ENCODE results near the gene APOL4.

APOL4 gene

DNA sequence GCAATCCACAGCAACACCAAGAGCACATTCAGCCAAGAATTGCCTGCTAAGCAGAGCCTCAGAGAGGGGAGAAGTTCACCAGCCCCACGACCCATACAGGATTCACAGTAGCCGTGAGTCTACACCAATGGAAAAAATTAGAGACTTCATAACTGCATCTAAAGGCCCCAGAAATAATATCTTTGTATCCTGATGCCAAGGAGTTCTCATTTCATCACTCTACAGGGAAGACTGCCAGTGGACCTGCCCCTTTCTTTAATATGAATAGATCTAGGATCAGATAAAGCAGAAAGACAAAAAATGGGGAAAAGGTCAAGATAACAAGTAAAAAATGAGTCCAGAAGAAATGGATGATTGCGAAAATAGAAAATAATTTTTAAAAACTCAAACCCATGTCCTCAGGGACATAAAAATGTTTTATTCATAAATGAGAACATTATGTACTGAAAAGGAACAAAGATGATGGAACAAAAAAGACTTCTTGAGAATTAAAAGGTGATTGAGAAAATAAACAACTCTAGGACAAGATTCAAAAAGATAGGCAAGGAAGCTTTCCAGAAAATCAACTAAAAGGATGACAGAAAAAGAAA, 50.5 kb downstream of the APOL4 start:
- DNase-seq = no peak

DNA sequence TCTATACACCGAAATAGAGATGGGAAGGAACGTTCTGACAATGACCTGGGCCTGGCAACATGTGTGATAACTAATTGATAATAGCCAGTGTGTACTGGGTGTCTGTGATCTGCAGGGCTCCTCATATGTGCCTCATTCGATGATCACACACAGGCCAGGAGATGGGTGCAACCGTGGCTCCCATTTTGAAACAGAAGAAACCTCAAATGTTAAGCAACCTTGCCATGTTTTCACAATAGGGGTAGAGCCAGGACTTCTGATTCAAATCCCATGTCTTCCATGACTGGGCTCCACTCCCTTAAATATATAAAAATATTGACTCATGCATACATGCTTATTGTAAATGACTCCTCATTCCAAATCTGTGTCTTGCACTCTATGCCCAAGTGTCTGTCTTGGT, 52.2 kb downstream of the APOL4 start:
- DNase-seq = no peak

DNA sequence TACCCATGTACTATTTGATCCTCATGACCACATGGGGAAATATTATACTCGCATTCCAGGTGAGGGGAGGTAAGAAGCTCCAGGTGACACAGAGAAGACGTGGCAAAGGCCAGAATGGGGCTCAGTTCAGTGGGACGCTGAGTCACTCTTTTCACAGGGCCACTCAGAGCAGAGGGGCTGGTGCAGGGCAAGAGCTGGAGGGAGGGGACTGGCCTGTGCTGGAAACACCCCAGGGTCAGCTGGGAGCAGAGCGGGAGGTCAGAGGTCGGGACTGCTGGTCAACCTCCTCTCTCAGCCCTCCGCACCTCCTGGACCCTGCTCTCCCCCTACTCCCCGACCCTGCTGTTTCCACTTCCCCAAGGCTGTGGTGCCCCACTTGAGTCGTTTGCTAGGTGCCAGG, 53.2 kb downstream of the APOL4 start:
- DNase-seq = no peak

DNA sequence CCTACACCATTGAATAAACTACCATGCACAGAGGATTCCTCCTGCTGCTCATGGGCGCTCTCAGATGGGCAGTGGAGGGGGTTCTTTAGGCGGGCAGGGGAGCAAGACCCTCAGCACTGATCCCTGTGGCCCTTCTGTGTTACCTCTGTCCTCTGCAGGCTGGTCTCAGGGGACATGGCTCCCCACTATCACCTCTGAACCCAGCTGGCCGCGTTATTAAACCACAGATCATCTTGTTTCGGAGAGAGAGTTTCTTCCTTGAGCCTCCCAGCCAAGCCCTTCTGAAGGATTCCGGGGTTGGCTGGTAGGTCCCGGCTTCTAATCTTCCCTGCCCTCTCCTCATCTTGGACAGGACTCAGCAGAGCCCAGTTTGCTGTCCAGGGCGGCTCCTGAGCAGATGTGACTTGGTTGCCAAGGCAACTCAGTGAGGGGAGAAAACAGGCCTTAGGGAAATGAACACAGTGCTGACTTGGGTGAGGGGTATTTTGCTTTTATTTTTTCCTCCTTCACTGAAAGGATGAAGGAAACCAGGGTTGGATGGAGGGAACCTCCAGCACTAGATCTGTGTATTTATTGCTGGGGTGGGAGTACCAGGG, 54.3 kb downstream of the APOL4 start:
- no peak for DNase-seq

DNA sequence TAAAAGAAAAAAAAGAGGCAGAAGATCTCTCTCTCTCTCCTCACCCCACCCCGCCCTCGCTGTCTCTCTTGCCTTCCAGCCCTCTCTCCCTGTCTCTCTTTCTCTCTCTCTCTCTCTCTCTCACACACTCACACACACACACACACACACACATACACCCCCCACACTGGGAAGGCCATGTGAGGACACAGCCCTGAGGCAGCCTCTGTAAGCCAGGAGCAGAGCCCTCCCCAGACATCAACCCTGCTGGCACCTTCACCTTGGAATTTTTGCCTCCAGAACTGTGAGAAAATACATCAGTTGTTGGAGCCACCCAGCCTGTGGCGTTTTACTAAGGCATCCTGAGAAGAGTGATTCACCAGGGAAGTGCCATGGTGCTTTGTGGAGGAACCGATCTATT, 55.7 kb downstream of the APOL4 start:
- no peak for DNase-seq

DNA sequence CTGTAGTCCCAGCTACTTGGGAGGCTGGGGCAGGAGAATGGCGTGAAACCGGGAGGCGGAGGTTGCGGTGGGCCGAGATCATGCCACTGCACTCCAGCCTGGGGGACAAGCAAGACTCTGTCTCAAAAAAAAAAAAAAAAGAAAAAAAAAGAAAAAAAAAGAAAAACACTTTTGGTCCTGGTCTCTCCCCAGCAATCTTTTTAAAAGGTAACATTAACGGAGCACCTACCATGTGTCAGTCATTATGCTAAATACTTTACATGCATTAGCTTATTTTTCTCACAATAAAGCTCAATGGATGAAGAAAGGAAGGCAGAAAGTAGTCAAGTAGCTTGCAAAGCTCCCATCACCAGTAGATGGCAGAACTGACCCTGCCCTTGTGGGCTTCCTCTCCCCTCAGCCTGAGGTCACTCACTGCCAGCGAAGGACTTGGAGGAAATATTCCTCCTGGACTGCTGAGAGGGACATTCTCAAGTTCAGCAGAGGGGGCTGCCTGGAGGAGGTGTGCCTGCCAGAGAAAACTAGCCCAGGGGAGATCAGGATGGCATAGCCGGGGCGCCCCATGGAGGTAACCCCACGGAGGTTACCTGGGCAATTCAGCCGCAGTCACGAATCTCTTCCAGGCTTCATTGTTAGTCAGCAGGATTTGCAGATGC, 56.6 kb downstream of the APOL4 start:
- no peak for DNase-seq

DNA sequence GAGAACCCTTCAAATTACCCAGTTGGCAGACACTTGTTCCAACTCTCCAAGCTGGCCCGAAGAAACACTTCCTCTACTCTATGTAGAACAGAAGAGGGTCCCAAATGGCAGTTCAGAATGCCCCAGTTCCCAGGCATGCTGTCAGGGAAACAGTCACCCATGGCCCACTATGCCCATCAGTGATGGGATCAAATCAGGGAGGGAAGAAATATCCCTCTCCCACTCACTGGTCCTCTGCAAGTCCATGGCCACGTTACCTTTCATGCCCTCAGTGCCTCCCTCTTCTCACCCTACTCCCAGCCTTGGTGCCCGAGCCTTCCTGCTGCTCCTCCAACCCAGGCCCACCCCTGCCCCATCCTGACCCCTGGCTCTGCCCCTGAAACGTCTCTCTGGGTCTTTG, 57.7 kb downstream of the APOL4 start:
- no peak for DNase-seq

DNA sequence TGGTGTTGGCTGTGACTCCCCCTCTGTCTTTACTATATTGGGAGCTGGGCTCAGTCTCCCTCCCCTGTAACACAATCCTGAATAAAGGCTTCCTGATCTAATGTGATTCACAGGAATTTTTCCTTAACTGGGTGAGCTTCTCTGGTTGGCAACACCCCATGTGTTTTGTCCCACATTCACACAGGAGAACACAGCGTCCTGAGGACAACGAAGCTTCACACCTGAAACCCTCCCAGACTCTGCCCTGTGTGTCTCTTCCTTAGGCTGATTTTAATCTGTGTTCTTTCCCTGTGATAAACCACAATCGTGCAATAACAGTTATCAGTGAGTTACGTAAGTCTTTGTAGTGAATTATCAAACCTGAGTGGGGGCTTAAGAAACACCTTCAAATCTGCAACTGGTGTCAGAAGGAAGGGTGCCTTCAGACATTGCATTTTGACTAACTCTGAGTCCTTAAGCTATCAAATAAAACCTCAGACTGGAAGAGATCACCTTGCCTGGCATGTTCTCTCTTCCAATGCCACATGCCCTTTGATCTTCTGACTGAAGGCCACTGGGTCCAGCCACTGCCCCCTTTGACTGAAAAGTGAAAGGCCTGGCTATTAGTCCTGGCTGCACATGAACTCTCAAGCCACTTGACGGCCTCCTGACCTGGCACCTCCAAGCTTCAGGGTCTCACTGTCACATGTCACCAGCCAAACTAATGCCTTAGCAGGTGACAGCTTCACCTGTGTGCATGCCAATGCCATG, 58.4 kb downstream of the APOL4 start:
- DNase-seq = no peak

DNA sequence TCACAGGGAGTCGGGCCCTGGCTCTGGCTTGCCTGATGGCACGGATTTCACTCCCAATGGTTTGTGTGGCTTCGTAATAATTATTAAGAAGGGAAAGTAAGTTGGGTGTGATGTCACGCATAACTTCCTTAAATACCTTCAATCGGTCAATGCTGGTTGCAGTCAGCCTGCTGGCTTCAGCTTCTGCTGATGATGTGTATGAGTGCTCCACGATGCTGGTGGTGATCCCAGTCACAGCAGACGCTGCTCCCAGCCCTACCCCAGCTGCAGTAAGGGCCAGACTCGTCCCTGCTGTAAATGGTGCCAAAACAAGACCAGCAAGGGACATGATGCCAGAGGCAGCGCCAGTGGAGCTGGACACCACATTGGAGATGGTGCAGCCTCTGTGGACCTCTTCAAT, 60.1 kb downstream of the APOL4 start:
- no peak for DNase-seq
